GM19452 (cell line): ENCODE data around the gene ZIM2.

Experiments used
- ATAC-seq: cut with Tn5 transposase; IDR thresholded peaks from one replicate; pipeline ENCODE4 v1.9.1; 2021; ENCODE audit not compliant: unreplicated experiment

ZIM2 gene

GRCh38 chr19:56811480-56811879 is 29.0 kb downstream of the ZIM2 start:
- ATAC-seq: no peak

- no peak for ATAC-seq
Measured at GRCh38 chr19:56810260-56810659, 30.3 kb downstream of the ZIM2 start.

- no peak for ATAC-seq
Measured at GRCh38 chr19:56808717-56809392, 31.7 kb downstream of the ZIM2 start.

- no peak for ATAC-seq
Measured at GRCh38 chr19:56806639-56807038, 33.9 kb downstream of the ZIM2 start.

GRCh38 chr19:56778351-56778750 is 62.2 kb downstream of the ZIM2 start:
- ATAC-seq: no peak

GRCh38 chr19:56769650-56770049 is 70.9 kb downstream of the ZIM2 start:
- no peak for ATAC-seq

- ATAC-seq: no peak
Measured at GRCh38 chr19:56765137-56765536, 75.4 kb downstream of the ZIM2 start.

- no peak for ATAC-seq
Measured at GRCh38 chr19:56764196-56764695, 76.3 kb downstream of the ZIM2 start.

- ATAC-seq: no peak
Measured at GRCh38 chr19:56760842-56761241, 79.7 kb downstream of the ZIM2 start.

GRCh38 chr19:56759531-56759930 is 81.0 kb downstream of the ZIM2 start:
- ATAC-seq: no peak

GRCh38 chr19:56751078-56751489 is 89.4 kb downstream of the ZIM2 start:
- no peak for ATAC-seq

- no peak for ATAC-seq
Measured at GRCh38 chr19:56750658-56751057, 89.9 kb downstream of the ZIM2 start.

GRCh38 chr19:56748378-56748777 is 92.1 kb downstream of the ZIM2 start:
- no peak for ATAC-seq

- no peak for ATAC-seq
Measured at GRCh38 chr19:56746367-56746766, 94.2 kb downstream of the ZIM2 start.

- ATAC-seq: no peak
Measured at GRCh38 chr19:56740501-56740900, 100.0 kb downstream of the ZIM2 start.

- no peak for ATAC-seq
Measured at GRCh38 chr19:56736571-56736970, 104.0 kb downstream of the ZIM2 start.

- ATAC-seq: no peak
Measured at GRCh38 chr19:56732976-56733375, 107.5 kb downstream of the ZIM2 start.

GRCh38 chr19:56727677-56728076 is 112.8 kb downstream of the ZIM2 start:
- ATAC-seq: no peak

GRCh38 chr19:56725829-56726424 is 114.6 kb downstream of the ZIM2 start:
- no peak for ATAC-seq
